ENCODE measurements around the gene FNDC7.
A peak's percentile ranks its signal among the peaks of the same experiment; 100 is the strongest.
"Not testable (repeated sequence)": the region's sequence is repeated elsewhere in the genome, so short reads cannot be mapped to it uniquely, and the experiment has no call there.

Gene FNDC7

DNA sequence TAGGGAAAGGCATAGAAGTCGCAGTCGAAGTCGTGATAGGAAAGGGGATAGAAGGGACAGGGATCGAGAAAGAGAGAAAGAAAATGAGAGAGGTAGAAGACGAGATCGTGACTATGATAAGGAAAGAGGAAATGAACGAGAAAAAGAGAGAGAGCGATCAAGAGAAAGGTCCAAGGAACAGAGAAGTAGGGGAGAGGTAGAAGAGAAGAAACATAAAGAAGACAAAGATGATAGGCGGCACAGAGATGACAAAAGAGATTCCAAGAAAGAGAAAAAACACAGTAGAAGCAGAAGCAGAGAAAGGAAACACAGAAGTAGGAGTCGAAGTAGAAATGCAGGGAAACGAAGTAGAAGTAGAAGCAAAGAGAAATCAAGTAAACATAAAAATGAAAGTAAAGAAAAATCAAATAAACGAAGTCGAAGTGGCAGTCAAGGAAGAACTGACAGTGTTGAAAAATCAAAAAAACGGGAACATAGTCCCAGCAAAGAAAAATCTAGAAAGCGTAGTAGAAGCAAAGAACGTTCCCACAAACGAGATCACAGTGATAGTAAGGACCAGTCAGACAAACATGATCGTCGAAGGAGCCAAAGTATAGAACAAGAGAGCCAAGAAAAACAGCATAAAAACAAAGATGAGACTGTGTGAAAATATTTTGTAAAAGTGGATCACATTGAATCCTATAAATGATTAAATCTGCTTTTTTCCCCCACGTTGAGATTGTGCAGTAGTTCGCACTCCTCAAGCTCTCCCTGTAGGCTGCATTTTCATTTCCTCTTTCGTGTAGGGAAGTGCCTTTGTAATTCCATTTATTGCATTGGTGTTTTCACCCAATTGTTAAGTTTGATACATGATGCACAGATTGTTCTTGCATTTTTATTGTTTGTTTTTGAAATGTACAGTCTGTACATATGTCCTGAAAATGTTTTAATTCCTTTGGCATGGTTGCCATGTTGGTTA lies 13.1 kb upstream of the FNDC7 start:
- DNase-seq: no peak

DNA sequence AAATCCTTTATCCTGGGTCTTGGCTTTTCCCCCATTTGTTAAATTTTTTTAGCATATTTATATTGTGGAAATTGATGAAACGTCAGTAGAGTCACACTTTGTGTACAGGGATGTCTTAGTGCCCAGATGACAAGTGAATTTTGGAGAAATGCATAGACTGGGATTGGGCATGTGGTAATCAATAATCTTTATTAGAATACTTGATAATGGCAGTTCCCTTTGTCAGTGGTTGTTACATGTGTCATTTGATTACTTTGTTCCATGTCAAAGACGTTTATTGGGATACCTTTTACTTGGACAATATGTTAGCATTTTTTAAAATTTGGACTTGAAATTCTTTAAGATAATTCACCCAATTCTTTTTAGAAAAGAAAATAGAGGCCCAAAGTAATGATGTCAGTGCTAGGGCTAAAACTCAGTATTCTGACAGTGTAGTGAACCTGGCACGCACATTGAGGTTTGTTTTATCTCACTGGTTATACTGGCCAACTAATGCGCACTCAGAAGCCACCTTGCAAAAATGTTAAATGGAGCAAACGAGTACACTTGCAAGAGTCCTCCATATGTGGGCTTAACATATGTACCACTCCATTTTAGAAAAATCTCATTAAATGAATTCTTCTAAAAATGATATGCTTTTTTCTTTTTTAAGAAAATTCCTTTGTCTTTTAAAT lies 11.4 kb upstream of the FNDC7 start:
- no peak for DNase-seq

DNA sequence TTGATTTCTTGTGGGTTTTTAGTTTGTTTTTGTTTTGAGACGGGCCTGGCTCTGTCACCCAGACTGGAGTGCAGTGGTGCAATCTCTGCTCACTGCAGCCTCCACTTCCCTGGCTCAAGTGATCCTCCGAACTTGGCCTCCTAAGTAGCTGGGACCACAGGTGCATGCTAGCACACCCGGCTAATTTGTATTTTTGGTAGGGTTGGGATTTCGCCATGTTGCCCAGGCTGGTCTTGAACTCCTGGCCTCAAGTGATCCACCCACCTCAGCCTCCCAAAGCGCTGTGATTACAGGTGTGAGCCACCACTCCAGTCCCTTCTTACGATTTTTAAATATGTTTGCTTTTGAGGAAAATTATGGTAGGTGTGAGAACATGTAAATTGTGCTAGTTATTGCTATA lies 10.6 kb upstream of the FNDC7 start:
- DNase-seq: not testable (repeated sequence)

DNA sequence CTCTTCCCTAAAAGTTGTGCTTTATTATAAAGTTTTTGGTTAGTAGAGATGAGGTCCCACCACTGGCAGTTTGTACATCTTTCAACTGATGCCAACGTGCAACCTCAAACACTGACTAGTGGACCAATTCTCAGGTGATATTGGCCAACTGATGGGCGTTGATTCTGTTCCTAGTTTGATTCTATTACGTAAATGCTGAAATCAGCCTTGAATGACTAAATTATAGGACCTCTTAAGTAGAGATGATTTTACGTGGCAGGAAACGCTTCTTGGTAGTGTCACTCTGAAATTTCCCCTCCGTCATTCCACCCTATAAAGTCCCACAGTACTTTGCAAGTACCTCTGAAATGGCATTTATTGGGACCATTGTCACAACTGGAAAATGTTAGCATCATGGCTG lies 8.8 kb upstream of the FNDC7 start:
- DNase-seq: no peak

DNA sequence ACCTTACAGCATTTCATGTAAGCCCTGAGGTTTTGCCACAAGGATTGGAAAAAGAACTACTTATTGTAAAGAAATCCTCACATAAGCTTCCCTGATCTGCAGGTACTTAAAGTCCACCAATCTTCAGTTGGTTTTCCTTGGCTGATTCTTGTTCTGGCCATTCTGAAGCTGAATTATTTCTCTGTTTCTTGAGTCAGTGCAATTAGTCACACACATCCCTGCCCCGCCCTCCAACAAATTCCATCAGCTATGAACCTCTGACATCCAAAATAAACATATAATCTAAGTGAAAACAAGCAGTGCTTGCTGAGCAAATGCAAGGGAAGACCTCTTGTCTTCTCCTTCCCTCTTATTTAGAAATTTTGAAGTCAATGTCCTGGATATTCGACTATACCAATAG lies 8.2 kb upstream of the FNDC7 start:
- no peak for DNase-seq

DNA sequence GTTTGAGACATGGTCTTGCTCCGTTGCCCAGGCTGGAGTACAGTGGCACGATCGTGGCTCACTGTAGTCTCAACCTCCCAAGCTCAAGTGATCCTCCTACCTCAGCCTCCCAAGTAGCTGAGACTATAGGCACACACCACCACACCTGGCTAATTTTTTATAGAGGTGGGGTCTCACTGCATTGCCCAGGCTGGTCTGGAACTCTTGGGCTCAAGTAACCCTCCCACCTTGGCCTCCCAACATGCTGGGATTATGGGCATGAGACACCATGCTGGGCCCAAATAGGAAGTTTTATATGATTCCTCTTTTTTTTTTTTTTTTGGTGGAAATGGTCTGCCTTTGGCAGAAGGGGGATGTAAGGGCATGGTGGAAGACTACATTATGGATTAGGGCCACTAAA lies 6.1 kb upstream of the FNDC7 start:
- no peak for DNase-seq

DNA sequence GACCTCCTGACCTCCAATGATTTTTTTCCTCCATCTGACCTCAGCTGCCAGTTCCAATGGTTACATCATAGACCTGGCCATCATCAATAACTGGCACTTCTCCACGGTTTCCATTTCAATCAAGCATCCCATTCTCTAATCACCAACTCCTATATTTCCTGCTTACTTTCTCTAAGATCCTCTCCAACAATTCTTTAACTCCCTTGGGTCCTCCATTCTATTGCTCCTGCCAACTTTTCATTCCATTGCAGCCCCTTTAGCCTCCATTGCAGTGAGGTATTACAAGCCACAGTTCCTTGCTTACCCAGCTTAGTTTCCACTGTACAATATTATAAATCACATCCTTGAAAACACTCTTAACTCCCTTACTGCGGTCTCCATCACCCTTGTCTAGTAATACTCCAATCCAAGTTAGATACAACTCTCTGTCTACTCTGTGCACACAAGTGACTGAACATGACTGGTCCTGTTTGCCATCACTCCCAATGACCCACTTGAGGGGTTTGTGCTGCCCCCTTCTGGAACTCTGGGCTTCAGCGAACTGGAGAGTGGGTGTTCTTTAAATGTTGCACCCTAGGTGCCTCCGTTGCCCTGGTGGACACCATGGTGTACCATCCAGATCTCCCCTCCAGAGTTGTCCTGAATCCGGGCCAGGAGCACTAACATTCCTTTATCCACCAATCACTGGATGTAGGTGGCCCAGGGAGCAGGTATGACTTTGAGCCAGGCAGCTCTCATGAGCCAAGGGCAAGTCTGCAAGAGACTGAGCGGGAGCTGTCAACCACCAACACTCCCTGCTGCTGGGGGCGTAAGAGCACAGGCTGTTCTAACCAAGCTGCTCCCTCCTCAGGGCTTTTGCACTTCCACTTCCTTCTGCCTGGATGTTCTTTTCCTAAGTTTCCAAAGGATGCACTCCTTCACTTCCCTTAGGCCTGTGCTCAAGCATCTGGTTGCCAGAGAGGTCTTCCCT lies 3.7 kb upstream of the FNDC7 start:
- peak; percentile 45 for DNase-seq

DNA sequence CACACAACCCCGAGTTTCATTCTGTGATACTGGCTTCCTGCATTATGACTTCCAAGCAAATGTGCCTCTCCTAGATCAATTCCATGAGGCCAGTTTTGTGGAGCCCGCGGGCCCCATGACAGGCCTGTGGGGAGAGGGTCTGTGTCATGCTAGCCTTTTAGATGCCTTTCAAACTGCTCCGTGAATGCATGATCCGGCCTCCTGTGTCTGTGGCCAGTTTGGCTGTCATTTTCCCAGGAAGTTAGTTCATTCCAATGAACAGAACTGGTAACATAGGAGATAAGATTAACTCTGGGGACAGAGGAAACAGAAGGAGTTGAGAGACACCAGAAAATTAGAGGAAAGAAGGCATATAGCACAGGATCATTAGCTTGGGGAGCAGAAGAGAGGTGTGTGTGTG lies 3.2 kb downstream of the FNDC7 start:
- DNase-seq: no peak

DNA sequence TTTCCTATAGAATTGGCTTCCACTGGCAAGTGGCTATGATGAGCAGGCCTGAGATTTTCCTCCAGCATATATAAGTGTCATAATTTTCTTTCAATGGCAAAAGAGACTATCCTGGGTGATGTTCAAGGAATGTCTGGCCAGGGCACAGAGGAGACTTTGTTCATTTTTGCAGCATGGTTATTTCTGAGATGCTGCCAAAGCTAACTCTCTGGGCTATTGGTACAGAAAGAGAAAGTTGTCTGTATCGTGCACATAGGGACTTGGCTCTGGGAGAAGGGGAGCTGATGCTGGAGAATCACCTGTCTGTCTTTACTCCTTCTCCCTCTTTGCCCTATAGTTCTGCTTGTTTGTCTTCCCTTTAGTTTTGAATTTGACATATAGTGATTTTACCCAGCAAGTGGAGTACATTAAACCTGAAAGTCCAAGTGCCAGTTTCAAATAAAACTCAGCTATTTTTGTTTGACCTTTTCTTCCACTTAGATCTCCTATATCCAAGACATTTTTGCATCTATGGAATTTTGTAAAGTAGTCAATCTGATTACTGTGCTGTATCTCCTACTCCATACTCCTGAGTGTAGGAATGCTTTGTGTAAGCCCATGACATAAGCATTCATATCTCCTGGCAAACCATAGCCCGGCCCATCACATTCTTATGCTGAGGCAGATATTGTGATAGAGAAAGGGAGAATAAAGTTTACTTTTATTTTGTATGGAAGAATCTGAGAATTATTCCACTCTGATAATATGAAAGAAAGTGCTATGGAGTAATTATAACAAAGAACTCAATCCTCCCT lies 3.9 kb downstream of the FNDC7 start:
- DNase-seq: no peak

DNA sequence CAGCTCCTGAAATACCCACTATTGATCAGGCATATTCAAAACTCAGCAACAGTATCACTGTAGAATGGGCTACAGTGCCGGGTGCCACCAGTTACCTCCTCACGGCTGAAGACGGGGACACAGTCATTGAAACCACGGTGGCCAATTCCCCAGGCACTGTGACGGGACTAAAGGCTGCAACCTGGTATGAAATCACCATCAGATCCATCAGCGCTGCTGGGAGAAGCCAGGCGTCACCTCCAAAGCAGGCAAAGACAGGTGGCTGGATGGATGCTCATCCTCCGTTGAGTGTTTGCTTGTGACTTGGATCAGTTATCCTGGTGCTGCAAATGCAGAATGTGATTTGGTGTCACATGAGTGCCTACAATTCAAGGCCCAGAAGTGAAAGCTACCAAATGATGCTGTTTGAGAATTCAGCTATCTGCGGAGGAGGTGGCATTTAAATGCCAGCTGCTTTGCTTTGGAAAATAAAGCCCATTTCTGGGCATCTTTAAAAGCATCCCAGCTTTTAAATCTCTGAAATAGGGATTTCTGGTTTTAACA lies 5.1 kb downstream of the FNDC7 start:
- DNase-seq: no peak

DNA sequence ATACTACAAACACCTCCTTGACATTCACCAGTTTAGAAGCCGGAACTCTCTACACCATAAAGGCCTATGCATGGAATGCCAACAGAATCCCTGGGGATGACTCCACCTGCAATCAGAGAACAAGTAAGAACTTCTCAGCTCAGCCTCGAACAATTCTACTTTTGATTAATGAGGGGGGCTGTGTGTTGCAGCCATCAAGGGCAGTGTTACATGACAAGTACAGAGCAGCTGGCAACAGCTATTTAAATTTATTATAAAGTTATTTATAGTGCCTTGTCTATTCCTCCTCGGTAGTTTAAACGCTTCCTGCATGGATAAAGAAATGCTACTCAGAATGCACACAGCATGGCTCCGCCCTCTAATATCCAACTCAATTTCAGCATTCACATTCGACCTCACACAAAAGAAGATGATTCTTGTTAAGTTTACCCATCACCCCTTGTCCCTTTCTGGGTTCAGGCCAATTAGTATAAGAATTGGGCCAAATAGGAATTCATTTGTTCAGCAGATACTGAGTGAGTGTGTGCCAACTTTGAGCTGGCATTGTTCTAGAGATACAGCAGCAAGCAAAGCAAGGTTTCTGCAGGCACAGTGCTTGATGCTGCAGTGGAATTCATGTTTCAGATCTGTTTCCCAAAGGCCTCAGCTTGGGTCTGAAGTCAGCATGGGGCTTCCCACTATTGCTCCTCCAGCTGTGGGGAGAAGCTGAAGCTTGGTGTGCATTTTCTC lies 6.4 kb downstream of the FNDC7 start:
- no peak for DNase-seq

DNA sequence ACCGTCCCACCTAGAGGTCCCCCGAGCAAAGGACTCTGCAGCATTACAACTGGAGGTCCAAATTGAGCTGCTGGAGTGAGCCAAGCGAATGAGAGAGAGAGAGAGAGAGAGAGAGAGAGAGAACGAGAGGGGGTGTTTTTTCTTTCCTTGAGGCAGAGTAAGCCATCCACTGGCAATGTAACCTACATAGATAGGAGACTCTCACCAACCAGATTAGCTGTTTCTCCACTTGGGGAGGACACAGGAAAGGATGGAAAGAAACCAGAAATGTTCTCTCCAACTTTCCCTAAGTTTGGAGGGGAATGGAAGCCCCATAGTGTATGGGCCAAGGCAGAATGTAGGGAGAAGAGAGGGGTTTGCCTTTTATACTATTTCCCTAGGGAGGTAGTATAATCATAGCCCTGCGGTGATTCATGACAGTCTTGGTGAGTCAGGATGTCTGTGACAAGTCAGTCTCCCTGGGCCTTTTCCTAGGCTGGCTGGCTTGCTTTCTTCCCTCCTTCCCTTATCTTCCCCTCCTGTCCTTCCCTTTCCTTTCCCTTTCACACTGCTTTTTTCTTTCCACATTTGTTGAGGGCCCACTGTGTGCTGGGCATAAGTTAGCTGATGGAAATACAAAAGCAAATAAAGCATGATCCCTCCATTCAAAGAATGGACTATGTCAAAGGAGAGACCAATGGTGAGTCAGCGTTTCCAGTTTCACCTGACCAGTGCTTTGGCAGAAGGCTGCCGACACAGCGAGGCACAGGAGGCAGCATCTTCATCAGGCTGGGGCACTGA lies 7.1 kb downstream of the FNDC7 start:
- no peak for DNase-seq

DNA sequence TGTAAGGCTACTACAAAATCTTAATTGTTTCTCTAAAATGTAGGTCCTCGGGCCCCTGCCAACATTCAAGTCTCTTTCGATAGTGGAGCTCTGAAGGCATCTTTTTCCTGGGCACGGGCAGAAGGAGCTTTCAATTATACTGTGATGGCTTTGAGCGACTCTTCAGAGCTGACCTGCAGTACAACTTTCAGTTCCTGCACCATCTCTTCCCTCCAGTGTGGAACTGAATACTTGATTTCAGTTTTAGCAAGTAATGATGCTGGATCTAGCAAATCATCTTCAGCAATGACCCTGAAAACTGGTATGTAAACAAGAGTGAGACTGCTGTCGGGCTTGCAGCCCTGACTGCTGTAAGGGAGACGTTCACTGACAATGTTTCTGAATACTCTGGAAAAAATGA lies 9.6 kb downstream of the FNDC7 start:
- DNase-seq: no peak

DNA sequence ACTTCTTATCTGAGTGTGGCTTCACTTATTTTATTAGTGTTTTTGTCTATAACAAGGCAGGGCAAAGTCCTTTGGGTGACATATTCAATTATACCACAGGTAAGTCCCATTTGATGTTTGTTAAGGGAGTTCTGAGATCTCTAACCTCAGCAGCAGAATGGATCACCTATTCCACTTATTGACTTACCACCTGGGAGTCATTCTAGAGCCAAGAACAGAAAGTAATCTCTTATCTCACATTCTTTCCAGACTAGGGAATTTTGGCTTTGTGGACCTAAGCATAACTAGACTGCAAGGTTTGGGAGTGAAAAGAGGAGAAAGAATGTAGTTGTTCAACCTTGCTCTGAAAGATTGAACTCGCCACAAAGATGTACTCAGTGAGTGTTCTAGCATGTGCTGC lies 13.2 kb downstream of the FNDC7 start:
- DNase-seq: no peak

DNA sequence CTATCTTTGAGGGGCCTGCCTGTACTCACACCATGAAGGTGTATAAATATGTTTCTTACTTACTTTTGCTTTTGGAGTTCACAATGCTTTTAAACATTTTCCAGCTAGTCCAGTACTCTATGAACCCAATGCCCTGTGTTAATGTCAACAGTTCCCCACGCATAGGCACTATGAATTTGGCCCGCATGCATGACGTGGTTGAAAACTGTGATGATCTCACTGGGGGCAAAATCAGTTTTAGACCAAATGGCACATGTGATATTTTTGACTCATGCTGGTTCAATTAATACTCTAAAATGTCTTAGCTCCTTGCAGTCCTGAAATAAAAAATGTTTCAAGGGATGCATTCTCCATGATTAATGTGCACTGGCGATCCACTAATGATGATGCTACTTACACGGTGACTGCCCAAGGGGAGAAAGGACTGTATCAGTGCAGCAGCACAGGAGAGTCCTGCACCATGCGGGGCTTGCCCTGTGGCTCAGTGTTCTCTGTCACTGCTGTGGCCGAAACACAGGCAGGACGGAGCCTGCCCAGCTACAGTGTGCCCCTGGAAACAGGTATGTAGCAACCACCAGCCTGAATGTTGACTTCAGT lies 15.7 kb downstream of the FNDC7 start:
- DNase-seq: no peak

DNA sequence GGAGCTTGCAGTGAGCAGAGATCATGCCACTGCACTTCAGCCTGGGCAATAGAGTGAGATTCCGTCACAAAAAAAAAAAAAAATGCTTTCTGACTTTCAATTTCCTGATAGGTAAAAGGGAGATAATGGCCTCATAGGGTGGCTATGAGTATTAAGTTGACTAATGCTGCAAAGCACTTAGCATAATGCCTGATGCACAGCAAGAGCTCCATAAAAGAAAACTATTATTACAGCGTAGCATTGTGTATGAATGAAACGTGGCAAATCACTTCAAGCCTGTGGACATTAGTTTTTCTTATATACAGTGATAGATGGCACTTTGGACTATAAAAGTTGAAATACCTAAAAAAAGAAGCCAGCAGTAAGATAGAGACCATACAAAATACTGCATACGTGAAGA lies 16.8 kb downstream of the FNDC7 start:
- DNase-seq: no peak

DNA sequence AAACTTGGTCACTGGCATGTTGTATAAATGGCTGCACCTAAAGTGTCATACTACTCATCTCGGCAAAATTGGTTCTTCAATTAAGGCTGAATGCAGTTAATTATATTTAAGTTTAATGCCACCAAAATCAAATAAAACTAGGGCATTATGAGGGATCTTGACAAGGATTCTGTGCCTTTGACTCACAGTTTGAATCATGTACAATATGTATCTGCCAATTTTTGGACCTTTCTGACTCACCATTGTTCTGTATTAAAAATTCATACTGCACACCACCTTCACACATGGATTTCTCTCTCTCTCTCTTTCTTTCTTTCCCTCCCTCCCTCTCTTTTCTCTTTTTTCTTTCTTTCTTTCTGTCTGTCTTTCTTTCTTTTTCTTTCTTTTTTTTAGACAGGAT lies 19.7 kb downstream of the FNDC7 start:
- DNase-seq: no peak

DNA sequence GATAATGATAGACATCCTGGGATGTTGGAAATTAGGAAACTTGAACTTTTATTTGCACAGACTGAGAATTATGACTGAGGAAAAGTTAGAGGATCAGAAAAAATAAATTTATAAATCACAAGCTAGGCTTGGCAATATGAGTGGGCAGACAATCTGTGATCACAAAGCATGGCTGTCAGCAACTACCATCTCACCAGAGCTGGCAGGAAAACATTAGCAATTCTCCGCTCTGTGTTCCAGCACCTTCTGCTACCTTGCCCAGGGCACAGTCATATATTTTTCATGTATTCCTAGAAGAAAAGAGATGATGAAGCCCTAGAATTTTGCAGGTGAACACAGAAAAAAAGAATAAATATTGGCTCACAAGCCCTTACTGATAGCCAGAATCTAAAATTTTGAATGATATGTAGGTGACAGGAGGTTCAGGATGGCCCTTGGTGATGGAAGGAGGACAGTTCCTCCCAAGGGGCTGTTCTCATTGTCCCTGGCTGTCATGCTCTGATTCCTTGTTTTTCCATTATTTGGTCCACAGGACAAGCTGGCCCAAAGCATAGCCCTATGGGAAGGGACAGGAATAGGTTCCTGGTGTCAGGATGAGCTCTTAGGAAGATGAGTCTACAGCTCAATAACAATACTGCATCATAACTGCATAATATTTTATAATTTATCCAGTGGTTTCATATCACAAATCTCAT lies 21.6 kb downstream of the FNDC7 start:
- no peak for DNase-seq

DNA sequence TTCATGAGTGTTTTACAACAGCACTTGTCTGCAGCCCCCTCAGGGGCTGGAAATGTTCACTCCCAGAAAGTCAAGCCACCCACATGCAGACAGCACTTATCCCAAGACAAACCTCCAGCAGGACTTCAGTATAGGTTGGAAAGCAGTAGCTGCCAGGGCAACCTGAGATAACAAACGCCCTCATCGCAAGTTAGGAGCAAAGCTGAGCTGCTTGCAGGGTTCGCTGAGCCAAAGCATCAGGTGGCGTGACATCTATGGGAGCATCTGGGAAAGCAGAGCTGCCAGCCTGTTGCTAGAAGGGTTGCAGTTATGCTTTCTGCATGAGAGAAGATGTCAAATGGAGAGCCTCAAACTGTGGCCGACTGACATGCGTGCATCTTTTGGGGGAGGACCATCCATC lies 29.5 kb downstream of the FNDC7 start:
- no peak for DNase-seq

All from activated CD4-positive, CD25-positive, alpha-beta regulatory T cell treated with anti-CD3 and anti-CD28 coated beads, Interleukin-2, amount 50 U/mL, for 72 hours (primary cell).